ENCODE data around the gene SMIM3. TPM values are rescaled to one million over a fixed set of nuclear protein-coding genes. Genes with fewer than 3 reads are reported as not detected.

Gene SMIM3
- total and polyA plus RNA-seq, 7 donors, result 19.2 to 48.6 (median 46.0) TPM

- Histone ChIP-seq H3K27ac (no peak overlapping the region), H3K36me3 (no peaks in the 10 kb centered on the region), H3K9me3 (no peaks in the 10 kb centered on the region), H3K4me1 (no peaks in the 10 kb centered on the region), H3K4me3 (no peak overlapping the region), H3K27me3 (no peaks in the 10 kb centered on the region)
- WGBS, 2 donors, result 81 to 88% methylated on average over 1 of the region's 1 CpG
- intact Hi-C loops (cut with DNase I), result no loop called here
- DNase-seq, result no peak
- TF ChIP-seq EP300 (IDR thresholded peaks at IDR 0.05), result no peak
- TF ChIP-seq POLR2A (IDR thresholded peaks at IDR 0.05), result no peak
- TF ChIP-seq POLR2AphosphoS5 (IDR thresholded peaks at IDR 0.05), result no peak
- no peak for TF ChIP-seq CTCF (IDR thresholded peaks at IDR 0.05)
Observed at GRCh38 chr5:150771034-150771795, 7.3 kb upstream of the SMIM3 start.

- intact Hi-C loops (cut with DNase I), result no loop called here
Observed at GRCh38 chr5:150774145-150774544, 4.4 kb upstream of the SMIM3 start.

GRCh38 chr5:150777685-150778084 lies 872 bp upstream of the SMIM3 start:
- no peak for DNase-seq
- peak overlapping the region; percentile 91 to 95 (median 94) for H3K27ac ChIP-seq
- peak overlapping the region in 3 of 4 donors; percentile 70 to 81 (median 72) for H3K4me3 ChIP-seq
- H3K36me3 ChIP-seq, result no peaks in the 10 kb centered on the region
- WGBS, 2 donors, result 58 to 68% methylated on average over 3 of the region's 3 CpGs
- TF ChIP-seq POLR2A (IDR thresholded peaks at IDR 0.05) (no peak), POLR2AphosphoS5 (IDR thresholded peaks at IDR 0.05) (no peak), EP300 (IDR thresholded peaks at IDR 0.05) (no peak), CTCF (IDR thresholded peaks at IDR 0.05) (no peak)
- no peaks in the 10 kb centered on the region for H3K9me3 ChIP-seq
- no peaks in the 10 kb centered on the region for H3K27me3 ChIP-seq
- intact Hi-C loops (cut with DNase I), result loop anchor here (2.0 kb wide), 1 partner anchor 77 kb away; the partner anchor contains the start of gene RBM22
- peaks cover 0 to 42% (median 38%) of the 10 kb centered on the region in 4 donors for H3K4me1 ChIP-seq

More at GRCh38 chr5:150774145-150774544, 4.4 kb upstream of the SMIM3 start:
- Histone ChIP-seq H3K36me3 (no peaks in the 10 kb centered on the region), H3K9me3 (no peaks in the 10 kb centered on the region), H3K4me3 (no peak overlapping the region), H3K27me3 (no peaks in the 10 kb centered on the region), H3K27ac (no peak overlapping the region), H3K4me1 (peaks cover 0 to 8% (median 3%) of the 10 kb centered on the region in 4 donors)
- WGBS, 2 donors, result 60 to 83% methylated on average over 1 of the region's 1 CpG
- TF ChIP-seq EP300 (IDR thresholded peaks at IDR 0.05), result no peak
- no peak for TF ChIP-seq POLR2AphosphoS5 (IDR thresholded peaks at IDR 0.05)
- no peak for TF ChIP-seq CTCF (IDR thresholded peaks at IDR 0.05)
- TF ChIP-seq POLR2A (IDR thresholded peaks at IDR 0.05), result no peak
- DNase-seq, result no peak

- no peak for TF ChIP-seq EP300 (IDR thresholded peaks at IDR 0.05)
- no peak for TF ChIP-seq POLR2A (IDR thresholded peaks at IDR 0.05)
- no peak for TF ChIP-seq POLR2AphosphoS5 (IDR thresholded peaks at IDR 0.05)
- TF ChIP-seq CTCF (IDR thresholded peaks at IDR 0.05), result no peak
- no peak for DNase-seq
- H3K4me1 ChIP-seq, result peaks cover 0 to 46% (median 42%) of the 10 kb centered on the region in 4 donors
- intact Hi-C loops (cut with DNase I), result loop anchor here (2.0 kb wide), 1 partner anchor 77 kb away; the partner anchor contains the start of gene RBM22
- peak overlapping the region; percentile 91 to 95 (median 94) for H3K27ac ChIP-seq
- WGBS, 2 donors, result 8 to 17% methylated on average over 7 of the region's 7 CpGs
- H3K9me3 ChIP-seq, result no peaks in the 10 kb centered on the region
- no peaks in the 10 kb centered on the region for H3K36me3 ChIP-seq
- H3K27me3 ChIP-seq, result no peaks in the 10 kb centered on the region
- H3K4me3 ChIP-seq, result peak overlapping the region; percentile 70 to 81 (median 74)
Observed at GRCh38 chr5:150778088-150778516, 455 bp upstream of the SMIM3 start.

All from sigmoid colon (tissue), 7 donors.